HG03575 (cell line): ENCODE data around the gene DENND1A.

Source experiments
- ATAC-seq: cut with Tn5 transposase; IDR thresholded peaks from one replicate; pipeline ENCODE4 v1.9.1; 2021; ENCODE audit not compliant: unreplicated experiment, insufficient number of reproducible peaks, low FRiP score; ENCODE audit errors: extremely low read depth

DENND1A gene

DNA sequence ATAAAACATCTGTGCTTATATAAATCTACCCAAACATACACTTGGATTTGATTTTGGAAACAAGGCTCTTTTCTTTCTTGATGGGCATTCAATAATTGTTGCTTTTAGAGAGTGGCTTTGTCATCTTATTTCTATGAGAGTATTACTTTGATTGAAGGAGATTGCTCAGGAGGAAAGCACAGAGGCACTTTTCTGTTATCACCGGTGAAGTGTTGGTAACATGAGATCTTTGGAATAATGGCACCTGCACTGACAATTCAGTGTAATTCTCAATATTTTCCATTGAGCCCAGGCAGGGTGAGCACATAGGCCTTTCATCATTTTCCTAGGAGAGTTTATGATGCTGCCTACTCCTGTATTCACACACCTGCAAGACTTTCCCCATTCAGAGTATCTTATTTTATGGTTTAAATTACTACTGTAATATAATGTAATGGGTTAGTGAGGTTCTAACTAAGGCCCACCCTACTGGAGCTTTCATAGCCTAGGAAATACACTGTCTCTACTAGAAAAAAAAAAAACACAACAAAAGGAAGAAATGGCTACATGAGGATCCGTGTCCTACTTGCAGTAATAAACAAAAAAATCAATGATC lies 244.3 kb downstream of the DENND1A start:
- ATAC-seq, result no peak

- ATAC-seq, result no peak
These were observed 245.4 kb downstream of the DENND1A start for GRCh38 chr9:123684393-123685149.

GRCh38 chr9:123682746-123683145 lies 247.2 kb downstream of the DENND1A start:
- no peak for ATAC-seq

DNA sequence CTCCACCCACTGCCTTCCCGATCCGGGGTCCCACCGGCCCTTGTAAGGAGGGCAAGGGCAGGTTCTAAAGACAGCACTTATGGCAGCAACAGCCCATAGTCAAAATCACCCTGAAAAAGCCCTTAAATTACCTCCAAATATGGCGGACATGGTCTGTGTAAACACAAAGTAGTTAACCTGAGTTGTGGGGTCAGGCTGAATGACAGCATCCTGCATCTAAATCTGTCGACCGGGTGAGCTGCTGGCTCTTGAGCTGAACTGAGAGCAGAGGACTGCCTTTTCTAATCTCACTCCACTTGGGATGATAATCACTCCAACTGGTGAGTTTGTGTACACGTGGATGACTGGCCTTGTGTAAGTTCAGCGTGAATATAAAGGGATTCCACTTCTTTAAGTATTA lies 249.6 kb downstream of the DENND1A start:
- ATAC-seq, result no peak

GRCh38 chr9:123679330-123679987 lies 250.5 kb downstream of the DENND1A start:
- no peak for ATAC-seq

- no peak for ATAC-seq
These were observed 251.0 kb downstream of the DENND1A start for GRCh38 chr9:123678878-123679329.

- no peak for ATAC-seq
These were observed 251.7 kb downstream of the DENND1A start for GRCh38 chr9:123678038-123678877.

DNA sequence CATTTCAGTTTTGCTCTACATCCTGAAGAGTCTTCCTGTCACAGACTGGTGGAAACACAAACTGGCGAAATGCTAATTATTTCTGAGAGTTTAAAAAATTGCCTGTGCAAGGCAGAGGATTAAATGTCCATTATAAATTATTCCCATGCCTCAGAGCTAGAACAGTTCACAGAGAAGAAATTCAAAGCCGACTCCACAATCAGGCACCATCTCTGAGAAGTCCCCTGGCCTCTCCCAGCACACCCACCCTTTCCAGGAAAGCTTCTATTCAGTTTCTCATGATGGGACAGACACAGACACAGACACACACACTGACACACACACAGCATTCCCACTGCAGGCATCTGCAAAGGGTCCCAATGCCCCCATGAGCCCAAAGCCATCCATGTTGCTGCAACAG lies 253.1 kb downstream of the DENND1A start:
- ATAC-seq, result no peak

GRCh38 chr9:123669346-123669745 lies 260.6 kb downstream of the DENND1A start:
- no peak for ATAC-seq

DNA sequence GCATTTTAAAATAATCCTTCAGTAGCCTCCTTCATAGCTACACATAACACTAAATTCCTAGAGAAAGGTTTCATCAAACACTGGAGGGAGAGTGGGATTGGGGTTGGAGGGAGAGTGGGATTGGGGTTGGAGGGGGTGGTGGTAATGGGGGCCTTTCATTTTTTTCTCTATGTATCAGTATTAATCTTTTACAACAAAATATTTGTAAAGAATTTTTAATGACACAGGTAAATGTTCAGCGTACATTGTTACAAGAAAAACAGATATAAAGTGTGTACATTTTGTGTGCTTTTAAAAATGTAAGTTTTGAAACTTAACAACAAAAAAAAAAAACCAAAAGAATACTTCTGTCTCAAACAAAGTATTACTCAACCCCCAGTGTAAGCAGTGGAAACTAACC lies 266.4 kb downstream of the DENND1A start:
- ATAC-seq, result no peak

DNA sequence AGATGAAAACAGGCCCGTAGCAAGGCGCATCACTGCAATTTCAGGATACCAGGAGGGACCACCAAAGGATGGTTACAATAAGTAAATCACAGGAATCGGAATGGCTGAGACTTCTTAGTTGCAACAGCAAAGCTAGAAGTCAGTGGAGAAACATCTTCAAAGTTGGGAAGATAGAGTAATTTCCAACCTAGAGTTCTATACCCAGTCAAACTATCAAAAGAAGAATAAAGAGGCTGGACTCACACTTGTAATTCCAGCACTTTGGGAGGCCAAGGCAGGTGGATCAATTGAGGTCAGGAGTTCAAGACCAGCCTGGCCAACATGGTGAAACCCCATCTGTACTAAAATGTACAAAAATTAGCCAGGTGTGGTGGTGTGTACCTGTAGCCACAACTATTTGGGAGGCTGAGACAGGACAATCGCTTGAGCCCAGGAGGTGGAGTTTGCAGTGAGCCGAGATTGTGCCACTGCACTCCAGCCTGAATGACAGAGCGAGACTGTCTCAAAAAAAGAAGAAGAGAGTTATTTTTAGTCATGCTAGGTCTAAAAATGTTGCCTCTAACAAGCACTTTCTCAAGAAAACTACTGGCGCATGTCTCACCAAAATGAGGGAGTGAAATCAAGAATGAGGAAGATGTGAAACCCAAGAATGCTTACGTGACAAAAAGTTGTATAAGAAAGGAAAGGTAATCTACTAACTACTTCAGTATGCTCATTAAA lies 267.7 kb downstream of the DENND1A start:
- no peak for ATAC-seq

DNA sequence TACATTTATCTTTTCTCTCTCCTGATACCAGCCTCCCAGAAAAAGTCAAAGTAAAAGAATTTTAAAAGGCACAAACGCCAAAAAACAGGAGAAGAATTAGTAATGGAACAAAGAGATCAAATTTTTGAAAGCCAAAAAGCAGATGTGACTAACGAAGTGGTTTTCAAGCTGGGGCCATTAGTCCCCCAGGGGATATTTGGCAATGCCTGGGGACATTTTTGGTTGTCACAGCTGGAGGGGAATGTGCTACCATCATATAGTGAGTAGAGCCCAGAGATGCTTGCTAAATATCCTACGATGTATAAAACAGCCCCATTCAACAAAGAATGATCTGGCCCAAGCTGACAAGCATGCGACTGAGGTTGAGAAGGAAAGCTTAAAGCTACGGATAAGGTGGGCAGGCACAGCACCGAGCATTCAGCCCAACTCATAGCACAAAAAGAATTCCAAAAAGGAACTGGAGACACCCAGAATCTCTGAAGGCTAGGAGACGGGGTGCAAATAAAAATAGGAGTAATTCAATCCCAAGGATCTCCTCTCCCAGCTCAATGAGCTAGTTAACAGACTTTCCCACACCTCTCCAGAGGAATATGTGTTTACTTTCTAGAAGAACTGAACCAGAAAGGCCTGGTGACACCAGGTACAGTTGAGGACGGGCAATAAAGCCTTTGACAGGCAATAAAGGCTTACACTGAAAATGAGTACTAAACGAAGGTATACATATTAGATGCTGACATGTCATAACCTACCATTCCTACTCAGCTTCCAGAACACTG lies 269.0 kb downstream of the DENND1A start:
- no peak for ATAC-seq

- no peak for ATAC-seq
These were observed 270.6 kb downstream of the DENND1A start for GRCh38 chr9:123659358-123659757.

DNA sequence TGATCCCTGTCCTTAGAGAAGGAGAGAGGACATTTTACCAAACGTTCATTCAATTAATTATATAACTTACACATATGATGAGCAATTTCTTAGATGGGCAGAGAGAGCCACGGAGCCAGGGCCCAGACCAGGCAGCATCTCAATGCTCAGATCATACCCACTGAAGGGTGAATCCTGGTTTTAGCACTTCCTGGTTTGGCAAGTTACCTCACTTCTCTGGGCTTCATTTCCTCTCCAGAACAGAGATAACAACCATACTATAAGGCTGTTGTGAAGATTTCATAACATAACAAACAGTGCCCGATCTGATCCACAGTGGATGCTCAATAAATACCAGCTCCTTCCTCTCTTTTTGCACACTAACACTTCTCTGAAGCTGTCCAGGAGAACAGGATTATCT lies 271.1 kb downstream of the DENND1A start:
- no peak for ATAC-seq

GRCh38 chr9:123657941-123658340 lies 272.0 kb downstream of the DENND1A start:
- no peak for ATAC-seq

DNA sequence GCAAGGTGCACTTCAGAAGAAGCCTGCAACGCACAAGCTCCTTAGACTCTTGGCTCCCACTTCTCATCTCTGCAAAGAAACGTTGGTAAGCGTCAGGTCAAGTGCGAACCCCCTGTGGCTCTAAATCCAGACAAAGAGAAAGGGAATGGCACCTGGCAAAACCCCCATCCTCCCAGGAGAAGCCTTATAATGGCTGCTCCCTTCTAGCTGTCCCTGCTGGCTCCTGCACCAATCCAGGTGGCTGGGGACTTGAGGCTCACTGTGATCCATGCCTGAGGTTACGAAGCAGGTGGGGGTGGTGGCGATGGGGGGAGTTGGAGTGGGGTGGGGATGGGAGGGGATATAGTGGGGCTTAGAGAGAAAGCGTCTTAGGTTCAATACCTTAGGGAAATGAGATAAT lies 272.8 kb downstream of the DENND1A start:
- ATAC-seq, result no peak

- ATAC-seq, result no peak
These were observed 273.4 kb downstream of the DENND1A start for GRCh38 chr9:123656565-123656964.
